Body of pancreas (tissue), 4 donors: ENCODE data around the gene ROBO1.

Source experiments
- POLR2A ChIP-seq, 3 donors: fragments of 450-650 bp; IDR thresholded peaks; one replicate each; pipeline ENCODE4 v1.6.1; 2016; ENCODE audit warnings: antibody characterized with exemption in 3 of 3, mild to moderate bottlenecking in 2 of 3
- TF ChIP-seq, protein P1 (sequence below), 7 experiments: fragments of 450-650 bp in 4 of 7; fragments of 200-600 bp in 3 of 7; sonication (generic) in 3 of 7; IDR thresholded peaks; one replicate each; pipeline ENCODE4 v1.5.1; 2016 to 2019; ENCODE audit warnings: antibody characterized with exemption in 7 of 7

DNA sequence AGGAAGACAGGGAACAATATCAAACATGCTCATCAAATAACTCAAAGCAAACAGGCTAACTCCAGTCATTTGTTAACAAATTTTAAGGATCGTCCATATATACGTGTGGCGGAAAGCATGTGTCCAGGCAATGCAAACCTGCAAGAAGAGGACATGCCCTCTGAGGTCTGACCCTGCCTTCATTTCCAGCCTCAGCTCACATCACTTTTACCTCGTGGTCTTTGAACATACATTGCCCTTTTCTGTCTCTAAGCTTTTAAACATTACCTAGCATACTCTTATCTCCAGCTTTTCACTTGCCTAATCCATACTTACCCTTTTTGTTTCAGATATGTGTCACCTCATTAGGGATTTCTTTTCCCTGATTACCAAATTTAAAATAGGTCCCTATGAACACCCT, 944.4 kb downstream of the ROBO1 start:
- TF ChIP-seq, protein P1, sequence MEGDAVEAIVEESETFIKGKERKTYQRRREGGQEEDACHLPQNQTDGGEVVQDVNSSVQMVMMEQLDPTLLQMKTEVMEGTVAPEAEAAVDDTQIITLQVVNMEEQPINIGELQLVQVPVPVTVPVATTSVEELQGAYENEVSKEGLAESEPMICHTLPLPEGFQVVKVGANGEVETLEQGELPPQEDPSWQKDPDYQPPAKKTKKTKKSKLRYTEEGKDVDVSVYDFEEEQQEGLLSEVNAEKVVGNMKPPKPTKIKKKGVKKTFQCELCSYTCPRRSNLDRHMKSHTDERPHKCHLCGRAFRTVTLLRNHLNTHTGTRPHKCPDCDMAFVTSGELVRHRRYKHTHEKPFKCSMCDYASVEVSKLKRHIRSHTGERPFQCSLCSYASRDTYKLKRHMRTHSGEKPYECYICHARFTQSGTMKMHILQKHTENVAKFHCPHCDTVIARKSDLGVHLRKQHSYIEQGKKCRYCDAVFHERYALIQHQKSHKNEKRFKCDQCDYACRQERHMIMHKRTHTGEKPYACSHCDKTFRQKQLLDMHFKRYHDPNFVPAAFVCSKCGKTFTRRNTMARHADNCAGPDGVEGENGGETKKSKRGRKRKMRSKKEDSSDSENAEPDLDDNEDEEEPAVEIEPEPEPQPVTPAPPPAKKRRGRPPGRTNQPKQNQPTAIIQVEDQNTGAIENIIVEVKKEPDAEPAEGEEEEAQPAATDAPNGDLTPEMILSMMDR (IDR thresholded peaks at IDR 0.05), result no peak
- no peak for TF ChIP-seq POLR2A (IDR thresholded peaks at IDR 0.05)
